Mucosa of gallbladder (tissue), 1 donor: ENCODE results near the gene AFAP1. TPM values are rescaled to one million over a fixed set of nuclear protein-coding genes. Genes with fewer than 3 reads are reported as not detected.
"Not testable (repeated sequence)": the region's sequence is repeated elsewhere in the genome, so short reads cannot be mapped to it uniquely, and the experiment has no call there.

Experiments
- DNase-seq: peaks from one replicate; pipeline ENCODE4 v3.0.0-alpha.2; 2020; ENCODE audit warnings: low spot score
- total RNA-seq: library from RNA; stranded (reverse); gene quantifications from one replicate; pipeline ENCODE4 v1.2.1, GENCODE V29; 2021
- donor health status: DM: no; HTN: no; CAD: no.

The AFAP1 gene
- total RNA-seq, 1 donor from 2014 or later: 22.7 TPM

DNA sequence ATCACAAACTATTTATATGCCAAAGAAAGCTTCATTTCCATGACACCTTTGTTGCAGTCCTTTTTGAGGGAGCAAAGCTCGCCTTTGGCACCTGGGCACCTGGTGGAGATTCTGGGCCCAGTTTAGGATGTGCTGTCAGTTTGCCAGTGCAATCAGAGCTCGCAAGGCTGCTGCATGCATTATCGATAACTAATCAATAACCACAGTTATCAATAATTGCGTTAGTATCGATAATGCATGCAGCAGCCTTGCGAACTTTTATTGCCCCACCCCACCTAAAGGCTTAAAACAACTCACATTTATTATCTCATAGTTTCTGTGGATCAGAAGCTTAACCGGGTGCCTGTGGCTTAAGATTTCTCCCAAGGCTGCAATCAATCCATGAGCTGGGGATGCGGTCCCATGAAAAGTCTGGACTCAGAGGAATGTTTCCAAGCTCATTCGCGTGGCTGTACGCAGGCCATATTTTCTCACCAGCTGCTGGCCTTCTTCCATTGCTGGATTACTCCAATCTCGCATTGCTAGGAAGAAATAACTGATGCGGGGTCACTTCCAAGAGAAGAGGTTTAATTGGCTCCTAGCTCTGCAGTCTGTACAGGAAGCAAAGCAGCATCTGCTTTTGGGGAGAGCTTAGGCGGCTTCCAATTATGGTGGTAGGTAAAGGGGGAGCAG, 6.2 kb upstream of the AFAP1 start:
- DNase-seq: no peak

DNA sequence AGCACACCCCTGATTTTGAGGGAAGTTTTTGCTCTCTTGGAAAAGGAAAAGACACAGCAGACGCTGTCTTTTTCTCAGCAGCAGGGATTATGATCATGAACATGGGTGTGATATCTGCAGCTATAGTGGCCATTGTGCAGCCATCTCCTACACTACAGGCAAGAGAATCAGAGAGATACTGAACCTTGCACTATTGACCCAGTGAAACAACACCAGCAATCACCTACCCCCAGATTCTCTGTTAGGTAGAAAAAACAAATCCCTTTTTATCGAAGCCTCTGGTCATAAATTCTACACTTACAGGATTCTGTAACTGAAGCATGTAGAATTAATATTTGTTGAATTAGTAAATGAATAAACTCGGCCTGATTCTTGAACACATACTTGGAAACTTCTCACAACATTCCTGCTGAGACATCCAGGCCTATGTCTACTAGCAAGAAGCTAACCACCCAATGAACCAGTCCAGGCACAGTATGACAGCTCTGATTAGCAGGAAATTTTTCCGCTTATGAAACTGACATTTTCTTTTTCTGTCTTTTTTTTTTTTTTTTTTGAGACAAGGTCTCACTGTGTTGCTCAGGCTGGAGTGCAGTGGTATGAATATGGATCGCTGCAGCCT, 5.0 kb upstream of the AFAP1 start:
- no peak for DNase-seq

DNA sequence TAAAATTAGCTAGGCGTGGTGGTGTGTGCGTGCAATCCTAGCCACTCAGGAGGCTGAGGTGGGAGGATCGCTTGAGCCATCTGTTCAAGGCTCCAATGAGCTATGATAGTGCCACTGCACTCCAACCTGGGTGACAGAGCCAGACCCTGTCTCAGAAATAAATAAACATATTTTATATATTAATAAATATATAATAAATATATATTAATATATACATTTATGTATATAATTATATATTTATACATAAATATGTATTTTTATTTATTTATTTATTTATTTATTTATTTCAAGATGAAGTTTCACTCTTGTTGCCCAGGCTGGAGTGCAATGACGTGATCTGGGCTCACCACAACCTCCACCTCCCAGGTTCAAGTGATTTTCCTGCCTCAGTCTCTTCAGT, 4.0 kb upstream of the AFAP1 start:
- DNase-seq: not testable (repeated sequence)

DNA sequence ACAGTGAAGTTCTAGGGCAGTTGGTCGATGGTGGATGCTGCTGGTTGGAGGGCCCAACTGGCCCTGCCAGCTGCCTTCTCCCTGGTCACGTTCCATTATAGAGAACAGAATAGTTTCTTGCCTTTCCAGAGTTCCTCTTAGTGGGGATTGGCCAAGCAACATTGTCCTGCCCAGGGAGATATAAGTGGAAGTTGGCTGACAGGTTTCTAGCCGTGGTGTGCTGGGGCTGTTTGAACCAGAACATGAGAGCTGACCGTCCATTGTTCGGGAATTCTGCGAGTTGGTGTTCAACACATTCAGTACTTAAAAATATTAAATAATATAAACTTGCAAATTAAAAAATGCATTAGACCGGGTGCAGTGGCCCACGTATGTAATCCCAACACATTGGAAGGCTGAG, 3.5 kb upstream of the AFAP1 start:
- no peak for DNase-seq

DNA sequence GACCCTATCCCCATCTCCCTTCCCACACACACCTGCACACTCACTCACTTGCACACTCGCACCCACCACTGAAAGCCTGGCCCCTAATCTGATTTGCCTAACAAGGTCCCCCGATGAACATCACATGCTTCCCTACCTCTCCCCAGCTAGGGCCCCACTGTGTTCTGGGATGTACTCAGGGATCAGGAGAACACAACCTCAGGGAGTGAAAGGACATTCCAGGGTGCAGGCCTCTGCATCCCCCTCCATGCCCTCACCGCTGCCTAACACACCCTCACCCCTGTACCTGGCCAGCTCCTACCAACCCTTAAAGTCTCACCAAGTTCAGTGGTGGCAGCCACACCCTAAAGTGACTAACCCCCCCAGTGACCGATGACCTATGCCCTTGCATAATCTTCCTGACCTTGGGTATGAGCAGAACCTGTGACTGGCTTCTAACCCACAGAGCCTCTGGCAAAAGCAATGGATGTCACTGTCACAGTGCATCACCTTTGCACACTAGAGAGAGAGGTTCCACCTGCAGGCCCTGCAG, 2.4 kb upstream of the AFAP1 start:
- no peak for DNase-seq

DNA sequence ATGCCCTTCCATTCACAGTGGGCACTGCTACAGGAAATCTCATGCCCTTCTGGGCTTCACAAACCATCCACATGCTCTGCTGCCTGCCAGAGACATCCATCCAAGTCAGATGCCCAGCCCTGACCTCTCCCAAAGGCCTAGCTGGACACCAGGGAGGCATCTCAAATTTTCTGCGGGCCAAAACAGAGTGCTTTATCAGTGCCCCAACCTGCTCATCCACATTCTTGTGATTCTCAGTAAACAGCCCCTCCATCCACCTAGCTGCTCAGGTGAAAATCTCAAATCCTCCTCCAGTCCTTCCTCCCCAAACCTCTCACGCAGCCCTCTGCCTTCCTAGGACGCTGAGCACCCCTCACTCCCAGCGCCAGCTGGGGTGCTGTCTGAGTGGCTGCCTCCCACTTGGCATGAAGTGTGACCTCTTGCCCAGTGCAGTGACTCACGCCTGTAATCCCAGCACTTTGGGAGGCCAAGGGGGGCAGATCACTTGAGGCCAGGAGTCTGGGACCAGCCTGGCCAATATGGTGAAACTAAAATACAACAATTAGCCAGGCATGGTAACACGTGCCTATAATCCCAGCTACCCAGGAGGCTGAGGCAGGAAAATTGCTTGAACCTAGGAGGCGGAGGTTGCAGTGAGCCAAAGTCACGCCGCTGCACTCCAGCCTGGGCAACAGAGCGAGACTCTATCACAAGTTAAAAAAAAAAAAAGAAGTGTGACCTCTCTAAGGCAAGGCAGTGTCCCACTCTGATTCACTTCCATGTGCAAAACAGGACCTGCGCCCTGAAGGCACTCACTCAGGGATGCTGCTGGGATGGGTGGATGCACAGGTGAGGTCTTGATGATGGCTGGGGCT, 1.7 kb upstream of the AFAP1 start:
- DNase-seq: no peak

DNA sequence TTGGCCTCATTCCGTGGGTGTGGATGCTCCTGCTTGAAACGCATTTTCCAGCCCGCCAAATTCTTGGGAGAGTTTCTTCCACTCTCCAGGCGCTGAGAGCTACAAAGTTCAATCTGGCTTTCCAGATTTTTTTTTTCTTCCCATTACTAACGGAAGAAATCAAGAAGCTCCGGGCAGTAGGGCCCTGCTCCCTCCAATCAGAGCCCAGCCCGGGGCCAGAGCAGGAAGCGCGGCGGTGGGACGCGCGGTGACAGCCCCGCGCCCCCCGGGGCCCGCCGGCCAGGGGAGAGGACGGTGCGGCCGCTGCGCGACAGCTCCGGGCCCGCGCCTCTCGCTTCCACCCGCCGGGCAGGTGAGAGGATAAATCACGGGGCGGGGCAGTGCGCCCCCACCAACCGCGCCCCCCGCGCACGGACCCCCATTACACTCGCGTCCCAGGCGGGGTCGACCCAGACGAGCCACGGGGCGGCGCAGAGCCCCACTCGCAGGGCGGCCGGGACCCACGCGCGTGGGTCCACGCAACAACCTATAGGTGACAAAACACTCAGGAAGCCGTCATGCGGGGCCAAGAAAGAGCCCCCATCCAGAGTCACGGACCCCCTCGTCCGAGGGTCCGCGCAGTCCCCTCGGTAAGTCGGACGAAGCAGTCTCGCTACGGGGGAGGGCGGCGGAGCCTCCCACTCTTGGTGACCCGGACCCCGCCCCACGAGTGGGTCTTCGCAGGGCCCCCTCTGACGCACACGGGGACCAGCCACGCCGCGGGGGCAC, 868 bp downstream of the AFAP1 start:
- no peak for DNase-seq

DNA sequence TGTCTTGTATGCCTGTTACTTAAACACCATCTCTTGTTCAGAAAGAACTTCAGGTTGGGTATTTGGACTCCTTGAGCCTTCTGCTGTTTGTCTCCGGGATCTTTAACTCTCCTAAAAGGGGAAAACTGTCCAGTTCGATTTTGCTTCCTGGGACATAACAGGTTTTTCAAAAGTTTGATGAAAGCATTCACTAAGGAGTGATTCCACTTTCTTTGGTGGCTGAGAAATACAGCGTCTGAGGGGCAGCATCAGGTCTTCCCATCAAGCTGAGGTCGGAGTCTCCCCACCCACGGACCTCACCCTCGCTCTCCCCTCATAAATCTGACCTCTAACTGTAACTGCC, 1.4 kb downstream of the AFAP1 start:
- DNase-seq: no peak

DNA sequence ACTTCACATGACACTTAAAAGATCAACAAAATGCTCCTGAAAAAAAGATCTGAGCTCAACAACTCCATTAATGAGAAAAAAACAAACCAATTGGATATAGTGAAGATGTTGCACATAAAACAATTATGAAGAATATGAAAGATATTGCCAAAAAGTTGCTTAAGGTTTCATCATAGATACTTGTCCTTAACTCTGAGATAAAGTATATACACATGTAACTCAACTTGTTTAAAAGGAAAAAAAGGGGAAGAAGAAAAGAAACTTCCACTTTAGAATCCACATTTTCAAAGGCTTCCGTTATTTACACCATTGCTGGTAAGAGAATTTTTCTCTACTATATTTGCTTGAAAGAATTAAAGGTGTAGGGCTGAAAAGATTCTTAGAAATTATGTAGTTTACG, 2.7 kb downstream of the AFAP1 start:
- no peak for DNase-seq

DNA sequence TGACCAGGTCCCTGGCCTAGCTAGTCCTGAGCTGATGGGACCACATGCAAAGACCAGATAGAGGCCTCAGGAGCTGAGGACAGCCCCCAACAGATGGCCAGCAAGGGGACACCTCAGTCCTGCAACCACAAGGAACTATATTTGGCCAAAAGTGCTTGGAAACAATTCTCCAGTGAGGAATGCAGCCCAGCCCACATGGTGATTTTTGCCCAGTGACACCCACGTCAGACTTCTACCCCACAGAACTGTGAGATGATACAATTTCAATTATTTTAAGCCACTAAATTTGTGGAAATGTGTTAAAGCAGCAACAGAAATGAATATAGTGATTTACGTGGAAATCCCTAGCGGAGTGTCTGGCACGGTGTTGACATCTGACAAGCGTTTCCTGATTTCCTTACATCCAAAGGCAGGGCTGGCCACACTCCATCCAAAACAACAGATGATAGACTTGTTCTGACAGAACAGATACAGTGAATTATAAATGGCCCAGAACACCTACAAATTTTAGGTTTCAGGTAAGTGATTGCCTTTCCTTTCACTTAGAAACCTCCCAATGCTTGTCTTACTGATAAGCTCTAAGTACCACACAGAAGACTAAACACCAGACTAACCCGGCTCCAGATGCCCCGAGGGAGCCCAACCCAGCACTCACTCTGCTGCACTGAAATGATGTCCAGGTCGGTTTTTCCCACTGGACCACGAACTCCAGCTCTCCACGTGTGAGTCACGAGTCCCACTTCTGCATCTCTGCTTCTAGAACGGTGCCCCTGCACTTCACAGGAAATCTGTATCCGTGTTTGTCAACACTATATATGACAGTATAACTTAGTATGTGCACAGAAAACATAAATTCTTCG, 5.8 kb downstream of the AFAP1 start:
- DNase-seq: no peak

DNA sequence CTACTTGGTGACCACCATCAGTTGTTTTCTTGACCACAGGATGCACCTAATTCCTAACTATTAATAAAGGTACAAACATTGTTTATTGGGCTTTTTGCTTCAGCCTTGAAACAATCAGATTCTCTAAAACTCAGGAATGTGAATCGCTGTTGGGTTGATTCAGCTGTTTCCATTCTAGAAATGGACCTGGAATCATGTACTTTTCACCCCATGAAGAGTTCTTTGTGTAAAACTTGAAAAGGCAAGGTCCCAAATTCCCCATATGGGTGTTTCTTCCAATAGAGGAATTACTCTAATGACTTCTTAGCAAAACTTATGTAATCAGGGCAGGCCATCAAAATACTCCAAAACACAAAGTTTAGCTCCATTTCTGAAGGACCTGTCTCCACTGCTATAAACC, 7.4 kb downstream of the AFAP1 start:
- DNase-seq: no peak

DNA sequence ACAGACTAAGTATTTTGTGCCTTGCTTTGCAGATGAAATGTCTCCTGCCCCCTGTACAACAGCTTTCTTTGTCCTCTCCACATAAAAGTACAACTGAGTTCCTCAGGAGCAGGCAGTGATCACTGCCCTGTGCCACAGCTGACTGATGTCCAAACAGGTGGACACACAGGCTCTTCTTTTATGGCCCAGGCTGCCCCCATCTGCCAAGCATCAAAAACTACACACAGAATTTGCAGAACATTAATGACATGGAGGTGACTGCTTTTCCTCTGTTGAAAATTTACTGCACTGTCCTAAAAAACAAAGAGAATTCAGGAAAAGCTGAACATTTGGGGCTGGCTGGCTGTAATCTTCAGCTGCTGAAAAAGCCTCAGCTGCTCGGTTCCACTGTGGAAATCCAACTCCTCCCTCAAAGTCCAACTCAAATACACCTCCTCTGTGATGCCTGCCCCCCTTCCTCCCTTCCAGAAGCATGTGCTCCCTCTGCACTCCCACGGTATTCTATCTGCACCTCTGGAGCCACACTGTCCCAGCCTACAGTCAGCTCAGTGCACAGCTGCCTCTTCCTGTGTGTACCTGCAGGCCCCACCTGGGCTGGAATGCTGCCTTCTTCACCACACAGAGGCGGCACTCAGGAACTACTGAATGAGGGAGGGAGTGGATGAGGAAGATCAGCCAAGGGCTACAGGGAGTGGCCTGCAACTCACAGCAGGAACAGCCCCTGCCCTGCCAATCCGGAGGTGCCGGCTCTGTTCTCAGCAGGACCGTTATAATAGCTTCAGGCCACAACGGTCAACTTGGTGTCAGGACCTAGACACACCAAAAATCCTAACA, 10.3 kb downstream of the AFAP1 start:
- peak; percentile 68 for DNase-seq

DNA sequence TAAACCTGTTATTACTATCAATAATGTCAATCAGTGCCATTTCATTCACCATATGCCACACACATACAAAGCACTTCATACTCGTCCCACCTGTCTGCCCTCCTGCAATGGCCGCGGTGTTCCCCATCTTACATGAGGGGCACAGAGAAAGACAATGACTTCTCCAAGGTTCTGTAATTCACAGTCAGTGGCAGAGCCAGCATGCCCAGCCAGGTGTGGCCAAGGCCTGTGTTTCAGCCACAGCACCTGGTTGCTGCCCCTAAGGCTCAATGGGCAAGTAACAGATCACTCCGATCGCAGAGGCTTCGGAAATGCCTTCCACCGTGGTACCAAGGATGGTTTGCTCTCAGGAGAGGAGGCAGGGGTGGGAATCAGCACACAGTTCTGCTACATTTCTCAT, 10.9 kb downstream of the AFAP1 start:
- no peak for DNase-seq

DNA sequence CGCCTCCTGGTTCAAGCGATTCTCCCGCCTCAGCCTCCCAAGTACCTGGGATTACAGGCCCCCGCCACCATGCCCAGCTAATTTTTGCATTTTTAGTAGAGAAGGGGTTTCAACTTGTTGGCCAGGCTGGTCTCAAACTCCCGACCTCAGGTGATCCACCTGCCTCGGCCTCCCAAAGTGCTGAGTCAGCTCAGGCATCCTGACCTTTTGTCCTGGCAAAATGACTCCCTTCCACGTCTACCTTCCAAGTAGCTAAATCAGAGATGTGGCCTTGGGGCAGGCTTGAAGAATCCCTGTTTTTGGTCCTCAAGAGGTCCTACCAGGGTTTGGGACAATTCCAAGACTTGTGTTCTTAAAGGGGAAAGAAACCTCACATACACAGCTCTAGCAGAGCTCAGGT, 12.8 kb downstream of the AFAP1 start:
- no peak for DNase-seq

DNA sequence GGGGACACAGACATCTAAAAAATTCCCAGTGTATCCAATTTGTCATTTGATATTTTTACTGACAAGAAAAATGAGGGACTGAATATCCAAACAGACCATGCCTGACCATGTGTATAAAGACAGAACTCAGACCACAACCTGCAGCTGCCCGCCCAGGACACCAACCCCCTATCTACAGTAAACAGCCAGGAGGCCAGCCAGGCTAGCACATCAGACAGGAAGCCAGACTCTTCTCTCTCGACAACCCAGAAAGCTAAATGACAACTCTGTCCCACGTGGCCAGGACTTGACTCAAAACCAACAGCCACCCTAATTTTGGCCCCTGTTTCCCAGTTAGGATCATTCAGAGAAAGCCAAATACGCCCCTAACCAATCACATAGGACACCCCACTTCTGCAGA, 15.1 kb downstream of the AFAP1 start:
- no peak for DNase-seq

DNA sequence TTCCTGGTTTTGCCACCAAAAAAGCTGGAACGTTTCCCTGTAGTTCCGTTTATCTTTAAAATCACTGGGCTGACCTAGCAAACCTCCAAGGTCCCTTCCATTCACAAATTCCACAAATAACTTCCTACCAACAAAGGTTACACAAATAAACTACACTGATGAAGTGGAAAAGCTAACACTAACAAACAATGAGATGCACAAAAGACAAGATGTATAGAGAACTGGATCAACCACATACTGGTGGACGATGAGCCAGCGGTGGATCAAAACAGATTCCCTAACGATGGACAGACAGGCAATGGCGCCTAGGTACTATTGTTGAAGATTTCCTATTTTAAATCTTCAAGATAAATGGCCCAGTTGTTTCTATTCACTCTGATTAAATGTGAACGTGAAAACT, 15.5 kb downstream of the AFAP1 start:
- no peak for DNase-seq

DNA sequence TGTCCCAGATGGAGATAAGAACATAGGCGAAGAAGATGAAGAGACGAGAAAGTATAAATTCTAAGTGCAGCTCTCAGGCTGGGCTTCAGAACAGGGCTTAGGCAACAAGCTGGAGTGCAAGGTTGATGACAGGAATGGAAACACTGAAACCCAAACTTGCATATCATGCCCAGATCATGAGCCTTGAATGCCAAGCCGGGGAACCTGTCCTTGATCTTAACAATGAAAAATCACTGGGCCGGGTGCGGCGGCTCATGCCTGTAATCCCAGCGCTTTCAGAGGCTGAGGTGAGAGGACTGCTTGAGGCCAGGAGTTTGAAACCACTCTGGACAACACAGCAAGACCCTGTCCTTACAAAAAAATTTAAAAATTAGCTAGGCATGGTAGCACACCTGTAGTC, 17.2 kb downstream of the AFAP1 start:
- DNase-seq: no peak

DNA sequence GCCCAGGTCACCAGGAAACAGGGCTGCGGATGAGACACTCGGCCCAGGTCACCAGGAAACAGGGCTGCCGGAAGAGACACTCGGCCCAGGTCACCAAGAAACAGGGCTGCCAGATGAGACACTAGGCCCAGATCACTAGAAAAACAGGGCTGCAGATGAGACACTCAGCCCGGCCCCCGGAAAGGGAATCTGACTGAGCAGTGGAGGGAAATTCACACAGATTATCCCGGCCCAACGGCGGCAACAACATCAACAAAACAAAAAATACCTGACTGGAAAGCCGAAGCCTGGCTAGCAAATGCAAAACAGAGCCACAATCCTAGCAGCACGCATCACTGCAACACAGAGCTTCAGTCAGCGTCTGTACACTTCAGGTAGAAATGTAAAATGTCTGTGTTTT, 20.7 kb downstream of the AFAP1 start:
- no peak for DNase-seq

DNA sequence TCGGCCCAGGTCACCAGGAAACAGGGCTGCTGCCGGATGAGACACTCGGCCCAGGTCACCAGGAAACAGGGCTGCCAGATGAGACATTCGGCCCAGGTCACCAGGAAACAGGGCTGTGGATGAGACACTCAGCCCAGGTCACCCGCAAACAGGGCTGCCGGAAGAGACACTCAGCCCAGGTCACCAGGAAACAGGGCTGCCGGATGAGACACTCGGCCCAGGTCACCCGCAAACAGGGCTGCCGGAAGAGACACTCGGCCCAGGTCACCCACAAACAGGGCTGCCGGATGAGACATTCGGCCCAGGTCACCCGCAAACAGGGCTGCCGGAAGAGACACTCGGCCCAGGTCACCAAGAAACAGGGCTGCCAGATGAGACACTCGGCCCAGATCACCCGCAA, 21.5 kb downstream of the AFAP1 start:
- DNase-seq: not testable (repeated sequence)

DNA sequence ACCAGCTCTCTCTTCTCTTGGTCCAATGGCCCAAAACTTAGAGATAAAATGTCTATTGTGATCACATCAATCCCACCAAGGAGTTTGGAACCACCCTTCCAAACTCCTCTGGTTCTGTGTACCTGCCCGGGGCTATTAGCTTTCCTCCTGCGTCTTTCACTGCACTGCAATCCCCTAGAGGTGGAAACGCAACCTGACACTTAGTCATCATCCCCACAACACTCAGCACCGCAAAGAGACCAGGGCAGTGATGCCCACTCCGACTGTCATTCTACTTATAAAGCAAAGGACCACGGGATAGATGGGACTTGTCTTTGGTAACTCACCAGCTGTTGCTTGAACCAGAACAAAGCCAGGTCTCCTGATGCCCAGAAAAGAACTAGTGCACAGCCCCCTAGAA, 22.0 kb downstream of the AFAP1 start:
- DNase-seq: no peak
